MG63 (cell line): ENCODE data around the gene KIT. TPM values are rescaled to one million over a fixed set of nuclear protein-coding genes. Genes with fewer than 3 reads are reported as not detected.

ENCODE experiments used
- DNase-seq: peaks from one replicate; pipeline ENCODE4 v3.0.0-alpha.2; 2020
- H3K27me3 ChIP-seq: fragments of 250-450 bp; sonication (Bioruptor Pico); 2 replicates; pipeline ENCODE4 v1.5.1; 2020; ENCODE audit warnings: mild to moderate bottlenecking, moderate library complexity
- H3K36me3 ChIP-seq: fragments of 250-450 bp; sonication (Bioruptor Pico); 2 replicates; pipeline ENCODE4 v1.5.1; 2020; ENCODE audit warnings: mild to moderate bottlenecking, moderate library complexity
- H3K4me3 ChIP-seq: fragments of 250-450 bp; sonication (Bioruptor Pico); 2 replicates; pipeline ENCODE4 v1.5.1; 2020; ENCODE audit warnings: mild to moderate bottlenecking, moderate library complexity
- H3K9me3 ChIP-seq: fragments of 250-450 bp; sonication (Bioruptor Pico); 2 replicates; pipeline ENCODE4 v1.5.1; 2020; ENCODE audit warnings: mild to moderate bottlenecking, moderate library complexity
- total RNA-seq: library from RNA; depleted of rRNA; stranded (reverse); fragments of >200 nt; shearing (Covaris generic); gene quantifications from 2 replicates; pipeline ENCODE4 v1.2.3, GENCODE V29; 2014; ENCODE audit warnings: low replicate concordance

Gene KIT
- total RNA-seq, 1 experiment from 2014 or later: 0.03 TPM

- no peak overlapping the region for H3K4me3 ChIP-seq
- H3K36me3 ChIP-seq: no peaks in the 10 kb centered on the region
- H3K9me3 ChIP-seq: no peaks in the 10 kb centered on the region
- peaks cover 17% of the 10 kb centered on the region for H3K27me3 ChIP-seq
- no peak for DNase-seq
These were observed 589 bp upstream of the KIT start for GRCh38 chr4:54657185-54657550.

GRCh38 chr4:54658252-54659093, 716 bp downstream of the KIT start:
- peak; percentile 35 for DNase-seq
- Histone ChIP-seq H3K27me3 (peaks cover 17% of the 10 kb centered on the region), H3K4me3 (peak overlapping the region; percentile 49), H3K36me3 (no peaks in the 10 kb centered on the region), H3K9me3 (no peaks in the 10 kb centered on the region)

GRCh38 chr4:54659313-54659712, 1.6 kb downstream of the KIT start:
- H3K27me3 ChIP-seq: peaks cover 17% of the 10 kb centered on the region
- H3K36me3 ChIP-seq: no peaks in the 10 kb centered on the region
- no peaks in the 10 kb centered on the region for H3K9me3 ChIP-seq
- no peak for DNase-seq
- H3K4me3 ChIP-seq: no peak overlapping the region

GRCh38 chr4:54659749-54660535, 2.2 kb downstream of the KIT start:
- no peak overlapping the region for H3K4me3 ChIP-seq
- H3K27me3 ChIP-seq: peaks cover 17% of the 10 kb centered on the region
- no peak for DNase-seq
- no peaks in the 10 kb centered on the region for H3K9me3 ChIP-seq
- H3K36me3 ChIP-seq: no peaks in the 10 kb centered on the region

GRCh38 chr4:54660591-54660990, 2.8 kb downstream of the KIT start:
- Histone ChIP-seq H3K9me3 (no peaks in the 10 kb centered on the region), H3K36me3 (no peaks in the 10 kb centered on the region), H3K27me3 (peaks cover 17% of the 10 kb centered on the region), H3K4me3 (no peak overlapping the region)
- no peak for DNase-seq

GRCh38 chr4:54661169-54661568, 3.4 kb downstream of the KIT start:
- DNase-seq: peak; percentile 31
- Histone ChIP-seq H3K9me3 (no peaks in the 10 kb centered on the region), H3K36me3 (no peaks in the 10 kb centered on the region), H3K4me3 (no peak overlapping the region), H3K27me3 (peaks cover 17% of the 10 kb centered on the region)

GRCh38 chr4:54661686-54662085, 3.9 kb downstream of the KIT start:
- H3K27me3 ChIP-seq: peaks cover 17% of the 10 kb centered on the region
- peak; percentile 72 for DNase-seq
- no peak overlapping the region for H3K4me3 ChIP-seq
- no peaks in the 10 kb centered on the region for H3K36me3 ChIP-seq
- no peaks in the 10 kb centered on the region for H3K9me3 ChIP-seq

GRCh38 chr4:54662123-54662522, 4.4 kb downstream of the KIT start:
- H3K27me3 ChIP-seq: peaks cover 17% of the 10 kb centered on the region
- H3K36me3 ChIP-seq: no peaks in the 10 kb centered on the region
- H3K4me3 ChIP-seq: no peak overlapping the region
- no peak for DNase-seq
- no peaks in the 10 kb centered on the region for H3K9me3 ChIP-seq

GRCh38 chr4:54662901-54663585, 5.3 kb downstream of the KIT start:
- H3K9me3 ChIP-seq: no peaks in the 10 kb centered on the region
- H3K27me3 ChIP-seq: peaks cover 8% of the 10 kb centered on the region
- H3K36me3 ChIP-seq: no peaks in the 10 kb centered on the region
- no peak overlapping the region for H3K4me3 ChIP-seq
- no peak for DNase-seq

GRCh38 chr4:54664400-54664799, 6.6 kb downstream of the KIT start:
- Histone ChIP-seq H3K27me3 (no peaks in the 10 kb centered on the region), H3K9me3 (no peaks in the 10 kb centered on the region), H3K4me3 (no peak overlapping the region), H3K36me3 (no peaks in the 10 kb centered on the region)
- no peak for DNase-seq

- Histone ChIP-seq H3K27me3 (no peaks in the 10 kb centered on the region), H3K9me3 (no peaks in the 10 kb centered on the region), H3K4me3 (no peak overlapping the region), H3K36me3 (no peaks in the 10 kb centered on the region)
- DNase-seq: no peak
These were observed 10.4 kb downstream of the KIT start for GRCh38 chr4:54668014-54668611.

GRCh38 chr4:54669831-54670230, 12.1 kb downstream of the KIT start:
- no peaks in the 10 kb centered on the region for H3K36me3 ChIP-seq
- no peak overlapping the region for H3K4me3 ChIP-seq
- no peak for DNase-seq
- no peaks in the 10 kb centered on the region for H3K9me3 ChIP-seq
- no peaks in the 10 kb centered on the region for H3K27me3 ChIP-seq

- Histone ChIP-seq H3K27me3 (no peaks in the 10 kb centered on the region), H3K4me3 (no peak overlapping the region), H3K9me3 (no peaks in the 10 kb centered on the region), H3K36me3 (no peaks in the 10 kb centered on the region)
- DNase-seq: no peak
These were observed 18.1 kb downstream of the KIT start for GRCh38 chr4:54675721-54676461.

- no peak for DNase-seq
- H3K9me3 ChIP-seq: no peaks in the 10 kb centered on the region
- H3K4me3 ChIP-seq: no peak overlapping the region
- no peaks in the 10 kb centered on the region for H3K27me3 ChIP-seq
- no peaks in the 10 kb centered on the region for H3K36me3 ChIP-seq
These were observed 18.9 kb downstream of the KIT start for GRCh38 chr4:54676658-54677057.

GRCh38 chr4:54677416-54677815, 19.7 kb downstream of the KIT start:
- no peak for DNase-seq

GRCh38 chr4:54677853-54678650, 20.3 kb downstream of the KIT start:
- no peaks in the 10 kb centered on the region for H3K9me3 ChIP-seq
- H3K27me3 ChIP-seq: no peaks in the 10 kb centered on the region
- DNase-seq: no peak
- no peaks in the 10 kb centered on the region for H3K36me3 ChIP-seq
- no peak overlapping the region for H3K4me3 ChIP-seq

More at GRCh38 chr4:54677416-54677815, 19.7 kb downstream of the KIT start:
- Histone ChIP-seq H3K9me3 (no peaks in the 10 kb centered on the region), H3K36me3 (no peaks in the 10 kb centered on the region), H3K27me3 (no peaks in the 10 kb centered on the region), H3K4me3 (no peak overlapping the region)
